Central memory CD4-positive, alpha-beta T cell (primary cell): ENCODE data around the gene EIF5B.

Source experiments
- DNase-seq: peaks from one replicate; pipeline ENCODE4 v3.0.0; 2022

Gene EIF5B

DNA sequence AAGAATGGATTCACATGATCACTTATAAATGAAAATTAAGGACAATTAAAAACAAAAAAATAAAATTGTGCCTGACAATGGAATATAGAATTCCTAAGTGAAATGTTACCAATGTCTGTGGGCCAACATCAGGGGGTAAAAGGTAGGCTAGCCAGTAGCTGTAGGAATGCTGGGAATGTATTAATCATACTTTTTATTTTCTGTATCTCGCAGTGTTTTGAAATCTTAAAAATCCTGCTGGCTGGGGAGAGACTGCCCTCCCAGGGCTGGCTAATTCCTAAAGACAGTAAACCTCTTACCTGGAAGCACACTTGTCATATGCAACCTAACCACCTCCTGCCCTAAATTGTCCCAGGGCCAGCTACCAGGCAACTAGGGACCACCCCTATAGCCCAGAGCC is 82.8 kb downstream of the EIF5B start:
- DNase-seq = no peak

DNA sequence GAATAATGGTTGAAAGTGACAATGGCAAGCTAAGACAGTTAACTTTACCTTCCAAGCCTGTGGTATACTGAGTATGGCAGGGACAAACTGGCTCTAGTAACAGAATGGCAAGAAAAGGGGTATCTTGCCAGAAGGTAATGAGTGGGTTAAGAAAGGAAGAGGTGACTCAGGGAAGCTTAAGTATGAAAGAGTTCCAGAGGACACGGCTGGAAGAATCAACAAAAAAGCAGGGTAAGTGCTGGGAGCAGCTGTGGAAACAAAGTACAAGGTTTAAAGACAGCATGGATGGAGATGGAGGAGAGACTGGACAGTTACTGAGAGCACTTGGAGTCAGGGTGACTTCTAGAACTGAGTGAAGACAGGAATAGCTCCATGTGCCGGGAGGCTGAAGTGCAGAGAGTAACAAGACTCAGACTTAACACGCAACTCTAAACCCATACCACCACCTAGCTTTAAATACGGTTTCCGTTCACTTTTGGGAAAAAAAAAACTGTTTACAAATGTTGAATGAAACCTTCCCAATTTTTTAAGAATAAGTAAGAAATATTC is 83.6 kb downstream of the EIF5B start:
- no peak for DNase-seq

DNA sequence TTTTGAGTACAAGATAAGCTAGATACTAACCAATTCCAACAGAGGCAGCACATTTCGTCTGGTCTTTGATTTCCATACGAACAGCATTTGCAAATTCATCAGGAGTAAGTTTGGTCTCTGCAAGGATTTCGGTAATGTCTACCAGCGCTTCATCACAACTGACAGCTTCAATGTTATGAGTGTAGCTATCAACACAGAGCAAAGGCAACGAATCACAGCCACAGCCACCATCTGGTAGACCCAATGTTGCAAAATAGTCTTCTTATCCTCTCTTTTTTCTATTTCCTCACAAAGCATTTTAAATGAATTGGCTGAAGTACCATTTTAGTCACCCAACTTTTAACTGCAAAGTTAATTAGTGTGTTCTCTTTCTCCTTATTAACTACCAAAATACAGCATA is 84.3 kb downstream of the EIF5B start:
- no peak for DNase-seq

DNA sequence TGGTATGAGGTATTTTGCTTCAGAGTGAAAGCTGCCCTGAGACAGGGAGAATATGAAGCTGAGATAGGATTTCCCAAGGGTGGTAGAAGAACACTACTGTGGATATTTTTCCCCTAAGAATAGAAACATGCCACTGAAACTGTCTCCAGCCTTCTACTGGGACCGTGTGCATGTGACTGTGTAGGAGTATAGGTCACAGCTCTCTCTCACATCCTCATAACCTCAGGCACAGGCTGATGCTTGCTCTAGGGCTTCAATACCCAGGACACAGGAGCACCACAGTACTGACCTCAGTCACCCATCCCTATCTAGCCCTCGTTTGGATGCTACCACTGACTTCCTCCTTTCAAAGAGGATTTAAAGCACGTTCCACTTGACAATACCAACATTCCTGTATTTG is 85.4 kb downstream of the EIF5B start:
- DNase-seq = no peak

DNA sequence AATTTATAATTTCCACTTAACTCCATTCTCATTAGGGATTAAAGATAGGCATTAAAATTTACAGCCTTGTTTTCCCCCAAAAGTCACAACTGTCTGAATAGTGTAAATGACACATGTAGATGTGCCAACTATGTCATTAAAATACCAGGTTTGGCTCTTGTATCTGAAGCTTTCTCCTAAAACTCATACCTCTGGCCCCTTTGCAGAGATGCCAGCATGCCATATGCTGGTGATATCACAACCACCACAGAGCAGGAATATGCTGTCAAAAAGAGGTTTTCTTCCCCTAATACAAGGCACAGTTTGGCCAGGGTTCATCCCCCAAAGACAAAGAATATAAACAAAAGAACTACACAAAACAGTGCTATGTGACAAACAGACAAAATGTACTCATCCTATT is 87.2 kb downstream of the EIF5B start:
- no peak for DNase-seq

DNA sequence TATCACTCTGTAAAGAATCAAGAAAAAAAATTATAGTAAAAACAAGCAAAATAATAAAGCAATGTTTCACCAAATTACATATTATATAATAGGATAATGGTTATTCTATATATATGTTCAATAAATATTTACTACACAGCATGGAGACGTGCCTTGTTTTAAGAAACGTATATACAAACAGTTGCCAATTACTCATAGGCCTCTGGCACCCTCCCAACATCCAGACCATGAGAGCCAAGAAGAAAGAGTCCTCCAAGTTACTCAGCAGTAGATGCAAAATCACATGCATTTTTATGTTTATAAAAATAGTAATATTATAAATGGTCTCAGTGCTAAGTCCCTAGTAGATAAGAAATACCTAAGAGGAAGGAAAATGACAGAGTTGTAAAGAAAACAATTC is 87.8 kb downstream of the EIF5B start:
- no peak for DNase-seq

DNA sequence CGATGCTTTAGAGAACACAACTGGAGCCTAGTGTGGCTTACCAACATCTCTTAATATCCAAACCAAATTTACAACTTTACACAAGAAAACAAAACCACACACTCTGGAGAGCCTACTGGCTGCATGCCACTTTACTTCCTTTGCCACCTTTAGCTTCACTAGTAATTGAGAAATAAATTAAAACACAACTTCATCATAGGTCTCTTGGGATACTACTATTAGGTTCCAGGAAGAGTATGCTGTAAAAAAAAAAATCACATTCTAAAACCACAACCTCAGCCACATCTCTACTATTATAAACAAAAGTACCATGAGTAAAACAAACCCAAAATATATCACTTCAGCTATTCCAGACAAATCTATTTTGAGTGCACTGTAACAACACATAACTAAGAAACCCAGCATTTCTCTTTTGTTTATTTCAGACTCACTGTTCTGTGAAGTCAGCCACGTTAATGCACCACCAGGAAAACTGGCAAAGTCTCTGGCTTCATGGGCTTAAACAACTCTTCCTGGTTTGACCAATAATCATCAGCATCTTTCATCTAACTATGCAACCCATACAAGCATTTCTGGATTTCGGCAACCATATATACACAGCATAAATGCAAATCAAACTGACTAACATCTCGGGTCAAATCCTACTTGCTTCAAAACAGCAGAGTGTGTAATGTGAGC is 93.6 kb downstream of the EIF5B start:
- DNase-seq = no peak

DNA sequence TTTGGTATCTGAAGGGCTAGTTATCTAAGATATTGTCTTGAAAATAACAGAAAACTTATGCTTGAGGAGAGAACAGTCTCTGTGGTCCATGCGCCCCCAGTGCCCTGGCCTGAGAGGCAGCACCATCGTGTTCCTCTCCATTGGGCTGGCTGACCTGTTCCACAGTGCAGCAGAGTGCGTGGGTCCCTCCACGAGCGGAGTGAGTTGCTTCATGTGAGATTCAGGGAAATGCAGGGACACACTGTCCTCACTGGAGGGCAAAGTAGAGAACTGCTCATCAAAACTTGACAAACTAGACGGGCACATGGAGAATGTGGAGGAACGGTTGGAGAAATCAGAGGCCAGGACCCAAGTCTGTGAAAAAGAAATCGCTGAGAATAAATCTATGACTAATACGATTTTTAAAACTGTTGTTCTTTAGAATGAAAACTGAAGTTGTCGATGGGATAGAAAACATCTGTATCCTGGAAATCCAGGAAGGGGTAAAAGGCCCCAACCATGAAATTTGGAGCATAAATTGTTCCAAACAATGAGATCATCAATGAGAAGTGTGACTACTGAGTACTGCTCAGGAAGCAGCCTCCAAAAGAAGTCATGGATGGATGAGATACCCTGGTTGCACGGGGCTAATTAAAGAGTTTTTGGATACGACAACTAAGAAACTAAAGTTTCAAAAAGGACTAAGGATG is 94.5 kb downstream of the EIF5B start:
- DNase-seq = no peak

DNA sequence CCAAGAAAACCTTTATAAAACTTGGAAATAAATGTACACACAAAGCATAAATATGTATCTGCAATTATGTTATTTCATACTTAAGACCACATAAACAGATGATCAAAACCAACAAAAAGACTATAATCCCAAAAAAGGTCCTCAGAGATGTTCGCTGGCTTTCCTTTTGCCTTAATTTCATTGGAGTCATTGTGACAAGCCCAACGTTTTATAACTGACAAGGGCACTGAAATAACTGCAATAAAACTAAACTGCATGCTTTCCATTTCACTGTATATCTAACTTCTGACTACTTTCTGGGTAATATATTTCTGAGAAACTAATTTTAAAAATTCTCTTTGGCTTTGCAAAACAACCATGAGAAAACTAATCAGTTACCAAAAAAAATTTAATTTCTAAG is 96.2 kb downstream of the EIF5B start:
- DNase-seq = no peak

DNA sequence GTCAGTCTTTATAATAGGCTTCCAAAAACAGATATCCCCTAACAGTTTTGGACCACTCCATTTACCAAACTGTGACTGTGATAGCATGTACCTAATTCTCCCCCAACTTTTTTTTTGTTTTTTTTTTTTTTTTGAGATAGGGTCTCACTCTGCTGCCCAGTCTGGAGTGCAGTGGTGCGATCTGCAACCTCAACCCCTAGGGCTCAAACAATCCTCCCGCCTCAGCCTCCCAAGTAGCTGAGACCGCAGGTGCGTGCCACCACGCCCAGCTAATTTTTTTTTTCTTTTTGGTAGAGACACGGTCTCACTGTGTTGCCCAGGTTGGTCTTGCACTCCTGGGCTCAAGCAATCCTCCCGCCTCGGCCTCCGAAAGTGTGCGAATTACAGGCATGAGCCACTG is 99.7 kb downstream of the EIF5B start:
- DNase-seq = no peak

DNA sequence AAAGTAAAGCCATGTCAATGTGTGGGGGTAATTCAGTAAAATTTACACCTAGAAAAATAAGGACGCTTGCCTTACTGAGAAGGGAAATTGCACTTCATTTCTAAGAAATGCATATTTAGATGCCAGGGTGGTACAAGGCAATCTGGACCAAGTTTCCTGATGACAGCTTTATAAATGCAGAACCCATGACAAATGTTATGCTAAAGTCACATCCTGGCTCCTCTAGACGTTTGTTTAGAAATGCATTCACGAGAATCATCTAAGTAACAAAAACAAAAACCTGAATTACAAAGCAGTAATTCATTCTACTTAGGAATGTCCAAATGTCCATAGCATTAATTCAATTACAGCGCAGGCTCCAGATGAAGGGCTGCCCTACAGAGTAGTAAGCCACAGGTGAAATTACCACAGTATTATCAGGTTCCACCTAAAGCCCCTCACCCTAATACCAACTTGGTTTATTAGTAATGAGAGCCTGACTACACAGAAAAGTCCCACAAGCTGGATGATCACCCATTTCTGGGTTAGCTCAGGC is 102.8 kb downstream of the EIF5B start:
- no peak for DNase-seq

DNA sequence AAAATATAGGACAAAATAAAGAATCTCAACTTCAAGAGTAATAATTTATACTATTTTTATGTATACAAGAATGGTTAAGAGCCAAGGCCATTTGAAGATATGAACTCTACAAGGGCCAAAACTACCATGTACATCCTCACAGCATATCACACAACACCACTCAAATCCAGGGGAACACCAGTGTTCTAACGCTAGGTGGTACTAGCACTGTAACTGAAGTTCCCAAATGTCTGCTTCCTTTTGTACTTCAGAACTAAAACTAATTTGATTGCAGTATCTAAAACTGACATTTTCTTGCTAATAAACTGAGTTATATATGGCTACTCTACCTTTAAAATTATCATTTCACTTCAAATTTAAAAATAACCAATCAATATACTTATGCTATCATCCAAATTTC is 105.6 kb downstream of the EIF5B start:
- no peak for DNase-seq

DNA sequence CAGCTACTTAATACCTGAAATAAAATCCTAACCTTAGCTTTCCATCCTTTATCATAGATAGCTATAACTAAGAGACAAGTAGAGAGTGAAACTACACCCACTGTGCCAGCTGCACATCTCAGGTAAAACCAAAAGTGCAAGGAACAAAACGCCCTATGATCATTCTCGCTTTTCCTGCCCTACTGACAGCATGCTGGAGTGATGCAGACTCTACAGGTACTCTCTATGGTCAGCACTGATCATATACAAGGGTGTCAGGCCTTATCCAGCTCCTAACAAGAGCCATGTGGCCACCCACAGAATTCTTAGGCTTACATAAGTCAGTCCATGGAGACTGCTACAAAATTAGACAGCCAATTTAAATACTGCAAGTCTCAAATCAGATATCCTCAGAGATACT is 107.0 kb downstream of the EIF5B start:
- DNase-seq = no peak

DNA sequence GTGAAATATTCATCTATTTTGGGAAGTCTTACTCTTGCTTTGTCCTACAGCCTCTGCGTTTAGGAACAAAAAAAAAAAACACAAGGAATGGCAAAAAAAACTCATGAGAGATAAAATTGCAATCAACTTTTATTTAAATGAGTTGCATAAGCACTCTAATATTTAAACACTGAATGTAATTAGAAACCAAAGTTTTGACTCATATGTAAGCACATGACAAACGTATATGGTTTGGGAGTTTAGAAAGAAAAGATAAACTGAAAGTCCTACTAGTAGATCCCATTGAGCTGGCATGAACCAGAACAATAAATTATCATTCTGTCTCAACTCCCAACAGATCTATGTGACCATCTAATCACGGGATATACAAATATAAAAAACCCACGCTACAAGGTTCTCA is 107.9 kb downstream of the EIF5B start:
- no peak for DNase-seq

DNA sequence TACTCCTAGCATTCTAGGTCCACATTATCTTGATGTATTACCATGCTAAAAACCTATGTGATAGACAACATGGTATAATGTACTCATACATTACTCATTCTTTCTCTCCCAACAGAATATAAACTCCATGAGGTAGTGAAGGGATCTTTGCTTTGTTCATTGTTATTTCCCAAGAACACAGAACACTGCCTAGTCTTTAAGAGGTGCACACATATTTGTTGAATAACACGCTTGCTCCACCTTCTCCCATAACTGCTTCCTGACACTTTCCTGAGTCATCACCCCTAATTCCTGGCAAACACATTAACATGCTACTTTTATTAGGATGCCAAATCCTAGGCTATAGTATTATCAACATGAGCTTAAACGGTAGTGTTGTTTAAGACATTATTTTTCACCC is 111.4 kb downstream of the EIF5B start:
- DNase-seq = no peak

DNA sequence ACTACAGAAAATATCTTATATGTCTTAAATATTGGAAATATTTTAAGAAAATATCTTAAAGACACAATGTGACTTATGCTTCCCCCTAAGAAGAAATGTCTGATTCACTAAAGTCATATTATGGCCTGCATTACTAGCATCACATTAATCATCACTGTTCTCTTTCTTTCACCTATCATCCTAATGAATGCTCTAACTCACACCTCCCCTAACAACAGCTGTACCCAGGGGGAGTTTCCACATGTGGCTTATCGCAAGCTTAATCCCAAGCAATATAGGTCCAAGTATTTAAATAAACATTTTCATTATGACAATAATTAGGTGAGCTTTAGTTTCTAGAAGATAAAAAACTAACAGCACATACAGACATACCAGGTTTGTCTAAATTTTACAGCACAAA is 113.0 kb downstream of the EIF5B start:
- no peak for DNase-seq
